HG03025 (cell line): ENCODE results near the gene FOXO6.

Experiments used
- ATAC-seq: cut with Tn5 transposase; IDR thresholded peaks from one replicate; pipeline ENCODE4 v1.9.1; 2021; ENCODE audit warnings: mild to moderate bottlenecking, moderate library complexity; ENCODE audit not compliant: unreplicated experiment, low FRiP score

FOXO6 gene

GRCh38 chr1:41360786-41361494 lies at the start of gene FOXO6:
Gene FOXO6 (plus strand): TSS chr1:41361434.
- ATAC-seq = peak; percentile 77

- no peak for ATAC-seq
These were observed 48.1 kb upstream of the FOXO6 start for GRCh38 chr1:41312991-41313645.

- no peak for ATAC-seq
These were observed 47.5 kb upstream of the FOXO6 start for GRCh38 chr1:41313661-41314131.

- ATAC-seq = no peak
These were observed 46.7 kb upstream of the FOXO6 start for GRCh38 chr1:41314376-41315145.

- no peak for ATAC-seq
These were observed 46.0 kb upstream of the FOXO6 start for GRCh38 chr1:41315146-41315822.

- no peak for ATAC-seq
These were observed 45.4 kb upstream of the FOXO6 start for GRCh38 chr1:41315871-41316270.

GRCh38 chr1:41317361-41317760 lies 43.9 kb upstream of the FOXO6 start:
- ATAC-seq = no peak

DNA sequence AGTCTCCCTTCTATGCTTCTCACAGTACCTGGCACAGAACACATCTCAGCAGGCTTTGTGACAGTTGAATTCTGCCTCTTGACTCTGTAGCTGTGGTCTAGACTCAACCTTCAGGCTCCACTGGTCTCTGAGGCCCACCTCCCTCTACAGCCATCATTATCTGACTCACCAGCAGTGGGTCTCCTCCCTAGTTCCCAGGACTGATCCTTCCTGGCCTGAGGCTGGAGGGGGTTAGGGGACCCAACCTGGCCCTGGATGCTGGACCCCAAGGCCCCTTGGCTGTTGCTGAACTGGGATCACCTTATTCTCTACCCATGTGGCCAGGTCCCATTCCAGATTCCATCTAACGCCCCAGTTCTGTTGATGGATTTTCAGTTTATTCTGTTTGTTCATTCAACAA lies 43.1 kb upstream of the FOXO6 start:
- no peak for ATAC-seq

GRCh38 chr1:41319106-41319755 lies 42.0 kb upstream of the FOXO6 start:
- no peak for ATAC-seq

GRCh38 chr1:41319807-41320711 lies 41.2 kb upstream of the FOXO6 start:
- no peak for ATAC-seq

DNA sequence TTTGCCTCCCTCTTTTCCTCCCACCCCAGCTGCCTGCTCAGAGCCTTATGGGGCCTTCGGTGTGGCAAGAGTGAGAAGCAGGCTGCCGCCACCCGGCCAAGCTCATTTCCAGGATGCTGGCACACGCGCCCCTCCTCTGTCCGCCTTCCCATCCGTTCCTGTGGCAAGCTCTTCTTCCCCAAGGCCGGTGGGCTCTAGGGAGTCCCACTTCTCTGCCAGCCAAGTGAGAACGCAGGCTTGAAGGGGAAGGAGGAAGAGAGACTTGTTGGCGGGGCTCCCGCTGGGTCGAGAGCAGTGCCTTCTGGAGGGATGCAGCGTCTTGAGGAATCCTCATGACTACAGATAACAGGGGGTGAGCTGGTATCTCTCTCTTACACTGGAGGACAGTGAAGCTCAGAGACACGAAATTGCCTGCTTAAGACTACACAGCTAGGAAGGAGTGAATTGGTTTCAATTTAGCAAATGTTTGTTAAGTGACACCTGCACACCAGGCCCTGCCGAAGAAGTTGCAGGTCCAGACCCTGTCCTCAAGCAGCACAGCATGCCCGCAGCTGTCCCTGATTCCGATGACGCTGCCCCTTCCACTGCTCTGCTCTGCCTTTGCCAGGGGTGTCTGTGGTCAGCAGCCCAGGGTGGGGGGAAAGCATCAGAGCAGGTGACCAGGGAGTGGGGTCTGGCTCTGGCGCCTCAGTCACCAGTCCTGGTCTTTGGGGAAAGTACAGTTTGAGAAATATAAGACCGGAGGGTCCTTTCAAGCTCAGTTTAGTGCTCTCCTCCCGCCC lies 40.1 kb upstream of the FOXO6 start:
- no peak for ATAC-seq

- no peak for ATAC-seq
These were observed 39.1 kb upstream of the FOXO6 start for GRCh38 chr1:41322101-41322661.

DNA sequence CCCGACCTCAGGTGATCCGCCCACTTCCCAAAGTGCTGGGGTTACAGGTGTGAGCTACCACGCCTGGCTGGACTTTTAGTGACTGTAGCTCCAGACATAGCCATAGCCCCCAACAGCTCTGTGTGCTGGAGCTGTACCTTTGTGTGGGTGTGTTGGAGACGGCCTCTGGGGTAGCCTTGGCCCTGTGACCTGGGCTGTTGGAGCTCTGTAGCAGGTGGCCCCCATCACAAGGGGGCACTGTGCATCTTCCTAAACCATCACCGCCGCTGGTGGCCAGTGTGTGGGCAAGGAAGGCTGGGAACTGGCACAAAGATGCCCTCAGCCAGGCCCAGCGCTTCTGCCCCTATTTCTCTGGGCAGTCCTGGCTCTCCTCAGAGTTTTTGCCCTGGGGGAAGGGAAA lies 38.4 kb upstream of the FOXO6 start:
- no peak for ATAC-seq

DNA sequence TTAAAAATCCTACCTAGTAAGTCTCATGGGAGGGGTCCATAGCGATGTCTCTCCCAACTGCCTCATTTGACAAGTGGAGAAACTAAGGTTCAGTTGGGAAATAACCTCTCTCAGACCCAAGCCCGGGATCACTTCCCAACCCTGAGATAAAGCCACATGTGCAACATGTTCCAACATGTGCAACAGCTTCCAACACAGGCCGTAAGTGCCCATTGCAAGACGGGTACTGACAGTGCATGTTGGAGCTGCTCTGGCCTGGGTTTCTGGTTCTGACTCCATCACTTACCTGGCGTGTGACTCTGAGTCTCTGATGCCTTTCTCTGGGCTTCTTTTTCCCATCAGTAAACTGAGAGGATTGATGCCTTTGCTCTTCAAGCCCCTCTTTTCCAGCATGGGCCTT lies 38.0 kb upstream of the FOXO6 start:
- no peak for ATAC-seq

DNA sequence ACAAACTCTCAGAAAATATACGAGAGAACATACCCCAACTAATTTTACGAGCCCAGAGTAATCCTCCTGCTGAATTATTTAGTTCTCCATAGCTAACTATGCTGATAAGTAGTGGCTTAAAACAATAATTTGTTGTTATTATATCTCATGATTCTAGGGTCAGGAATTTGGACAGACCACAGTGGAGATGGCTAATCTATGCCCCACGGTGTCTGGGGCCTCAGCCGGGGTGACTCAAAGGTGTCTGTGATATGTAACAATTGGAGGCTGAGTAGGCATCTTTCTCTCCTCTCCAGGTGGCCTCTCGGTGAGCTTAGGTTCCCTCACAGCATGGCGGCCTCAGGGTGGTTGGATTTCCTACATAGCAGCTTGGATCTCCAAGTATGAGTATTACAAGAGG lies 35.4 kb upstream of the FOXO6 start:
- no peak for ATAC-seq

GRCh38 chr1:41327383-41327999 lies 33.7 kb upstream of the FOXO6 start:
- ATAC-seq = no peak

DNA sequence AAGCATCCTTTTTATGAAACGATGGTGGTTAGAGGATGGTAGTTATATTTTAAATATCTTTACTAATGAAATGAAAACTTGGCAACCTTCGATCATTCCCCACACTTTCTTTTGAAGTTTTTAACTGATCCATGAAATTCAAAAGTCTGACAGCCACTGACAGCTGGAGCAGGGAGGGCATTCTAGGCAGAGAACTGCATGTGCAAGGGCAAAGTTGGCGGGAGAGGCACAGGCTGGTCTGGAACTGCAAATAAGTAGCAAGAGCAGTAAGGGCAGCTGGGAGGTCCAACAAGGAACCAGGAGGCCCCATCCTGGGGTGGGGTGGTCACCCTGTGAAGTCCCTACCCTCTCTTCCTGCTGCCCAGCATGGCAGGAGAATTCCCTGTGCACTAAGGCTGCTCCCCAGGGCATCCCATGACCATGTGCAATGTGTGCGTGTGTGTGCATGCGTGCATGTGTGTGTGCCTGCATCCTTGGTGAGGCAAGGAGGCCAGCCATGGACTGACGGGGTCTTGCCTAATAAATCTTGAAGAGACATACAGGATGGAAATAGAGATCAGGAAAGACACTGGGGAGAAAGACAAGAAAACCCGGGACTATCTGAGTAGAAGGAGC lies 33.1 kb upstream of the FOXO6 start:
- no peak for ATAC-seq
